ENCODE measurements around the gene SLC35E4.
A peak's percentile ranks its signal among the peaks of the same experiment; 100 is the strongest.

SLC35E4 gene

GRCh38 chr22:30691204-30691603 lies 55.6 kb downstream of the SLC35E4 start:
- no peak for DNase-seq (ENCODE audit: low spot score)

- DNase-seq (ENCODE audit: low spot score), result peak; percentile 68
Observed at GRCh38 chr22:30694171-30694639, 58.6 kb downstream of the SLC35E4 start.

DNA sequence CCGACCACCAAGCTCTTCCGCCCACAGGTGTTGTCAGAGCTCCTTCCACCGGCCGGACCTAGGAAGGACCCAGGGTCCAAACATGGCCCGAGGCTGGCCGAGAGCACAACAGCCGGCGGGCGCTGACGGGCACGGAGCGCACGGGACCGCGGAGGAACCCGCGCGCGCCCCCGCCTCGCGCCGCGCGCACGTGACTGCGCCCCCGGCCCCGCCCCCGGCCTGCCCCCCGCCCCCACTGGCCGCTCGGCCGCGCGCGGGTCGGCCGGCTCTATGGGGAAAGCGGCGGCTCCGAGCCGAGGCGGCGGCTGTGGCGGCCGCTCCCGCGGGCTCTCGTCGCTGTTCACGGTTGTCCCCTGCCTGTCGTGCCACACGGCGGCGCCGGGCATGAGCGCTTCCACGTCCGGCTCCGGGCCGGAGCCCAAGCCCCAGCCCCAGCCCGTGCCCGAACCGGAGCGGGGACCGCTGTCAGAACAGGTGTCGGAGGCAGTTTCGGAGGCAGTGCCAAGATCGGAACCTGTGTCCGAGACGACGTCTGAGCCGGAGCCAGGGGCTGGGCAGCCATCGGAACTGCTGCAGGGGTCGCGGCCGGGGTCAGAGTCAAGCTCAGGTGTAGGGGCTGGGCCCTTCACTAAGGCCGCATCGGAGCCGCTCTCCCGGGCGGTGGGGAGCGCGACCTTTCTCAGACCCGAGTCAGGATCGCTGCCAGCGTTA lies 59.2 kb downstream of the SLC35E4 start, which contains the start of gene OSBP2:
Gene OSBP2 (plus strand): TSS at position 235 of the 711 bp plus-strand sequence. CDS start 36 bp downstream, at position 271.
- peak; percentile 68 for DNase-seq (ENCODE audit: low spot score)

DNA sequence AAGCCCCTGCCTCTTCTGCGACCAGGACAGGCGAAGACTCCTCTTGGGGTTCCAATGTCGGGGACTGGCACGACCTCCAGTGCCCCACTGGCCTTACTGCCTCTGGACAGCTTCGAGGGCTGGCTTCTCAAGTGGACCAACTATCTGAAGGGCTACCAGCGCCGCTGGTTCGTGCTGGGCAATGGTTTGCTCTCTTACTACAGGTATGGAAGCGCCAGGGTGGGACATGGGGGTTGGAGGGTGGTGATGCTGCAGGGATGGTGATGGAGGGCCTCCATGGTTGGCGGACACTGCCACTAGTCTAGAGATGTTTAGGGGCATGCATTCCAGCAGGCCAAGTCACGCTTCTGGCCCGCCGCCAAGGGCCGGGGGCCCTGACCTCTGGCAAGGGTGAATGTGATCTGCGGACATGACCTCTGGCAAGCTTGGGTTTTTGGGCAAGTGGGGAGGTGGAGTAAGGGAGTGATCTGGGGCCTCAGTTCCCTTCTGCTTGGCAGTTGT lies 59.8 kb downstream of the SLC35E4 start:
- no peak for DNase-seq (ENCODE audit: low spot score)

GRCh38 chr22:30695871-30696655 lies 60.5 kb downstream of the SLC35E4 start:
- DNase-seq (ENCODE audit: low spot score), result no peak
